Aorta (tissue), 5 donors: Measurements from ENCODE around the gene CENPT. TPM values are rescaled to one million over a fixed set of nuclear protein-coding genes. Genes with fewer than 3 reads are reported as not detected.

ENCODE experiments used
- ATAC-seq: fragments of 200-7000 bp; cut with Tn5 transposase; one replicate; pipeline ENCODE4 v1.9.1; 2022; ENCODE audit warnings: moderate library complexity; ENCODE audit not compliant: low FRiP score
- DNase-seq, 2 donors: peaks; one replicate each; pipeline ENCODE4 v3.0.0-alpha.2; 2020
- H3K27ac ChIP-seq, 2 donors: one replicate each; pipeline ENCODE4 v1.5.1; 2013; ENCODE audit warnings: low read length in 2 of 2, mild to moderate bottlenecking in 2 of 2, moderate library complexity in 2 of 2, control low read depth in 1 of 2, inconsistent platforms in 1 of 2, low read depth in 1 of 2
- H3K27me3 ChIP-seq, 2 donors: one replicate each; pipeline ENCODE4 v1.6.1; 2013; ENCODE audit warnings: control low read depth in 1 of 2, low read length in 1 of 2, mild to moderate bottlenecking in 1 of 2, moderate library complexity in 1 of 2; ENCODE audit not compliant: insufficient read depth in 2 of 2, control insufficient read depth in 1 of 2
- H3K36me3 ChIP-seq, 2 donors: one replicate each; pipeline ENCODE4 v1.6.1; 2013; ENCODE audit warnings: control low read depth in 1 of 2, low read length in 1 of 2, mild to moderate bottlenecking in 1 of 2; ENCODE audit not compliant: insufficient read depth in 2 of 2, control insufficient read depth in 1 of 2
- H3K4me1 ChIP-seq, 2 donors: one replicate each; pipeline ENCODE4 v1.6.1; 2013; ENCODE audit warnings: low read length in 2 of 2, control low read depth in 1 of 2, mild to moderate bottlenecking in 1 of 2, moderate library complexity in 1 of 2; ENCODE audit not compliant: insufficient read depth in 2 of 2, control insufficient read depth in 1 of 2
- H3K4me3 ChIP-seq, 2 donors: one replicate each; pipeline ENCODE4 v1.5.1; 2013; ENCODE audit warnings: low read length in 2 of 2, control low read depth in 1 of 2, mild to moderate bottlenecking in 1 of 2
- H3K9me3 ChIP-seq: one replicate; pipeline ENCODE4 v1.6.1; 2013; ENCODE audit warnings: mild to moderate bottlenecking, low read length; ENCODE audit not compliant: control insufficient read depth
- WGBS, 2 donors: extraction: QIAGEN DNeasy Blood & Tissue Kit; methylation state at CpG; one replicate each; pipeline ENCODE4 v1.1.7; 2013; 5-methylcytosine and 5-hydroxymethylcytosine counted together
- intact Hi-C, 2 donors: fragments of 100-400 bp; cut with DNase I; formaldehyde crosslinking; loops; one replicate each; pipeline versions ENCODE4 v1.14.2 to v1.15.0; 2022
- polyA plus RNA-seq, 2 donors: library from polyadenylated mRNA; stranded (reverse); fragments of 200-250 nt; gene quantifications; one replicate each; pipeline ENCODE4 v1.2.3, GENCODE V29; 2013
- total RNA-seq, 2 donors: library from RNA; stranded (reverse); fragmentation: NEBNext Ultra II Directional; extraction: Animal tissue kit (Norgen Biotek cat#: 25700); gene quantifications; one replicate each; pipeline ENCODE4 v1.2.1, GENCODE V29; 2021
- donor health status: healthy with polysubstance abuse.
- donor health status: Bipolar disorder and iron deficiency.
- donor health status: DM: no; HTN: no; CAD: no.
- donor health status: DM: no; HTN: no; CAD: no.
- donor health status: DM: yes; HTN: yes; CAD: no.

The CENPT gene
- total and polyA plus RNA-seq, 4 donors, result 28.3 to 168 (median 48.9) TPM

- WGBS, 2 donors, result 87 to 88% methylated on average over 6 of the region's 6 CpGs
- DNase-seq, result no peak
- intact Hi-C loops, result no loop called here
- H3K4me3 ChIP-seq, result no peak overlapping the region
- ATAC-seq, result no peak
- no peaks in the 10 kb centered on the region for H3K9me3 ChIP-seq
- peak overlapping the region; percentile 79 to 94 for H3K27ac ChIP-seq
- H3K27me3 ChIP-seq, result no peaks in the 10 kb centered on the region
- peaks cover 4 to 7% of the 10 kb centered on the region in 2 donors for H3K4me1 ChIP-seq
- peaks cover 0 to 2% of the 10 kb centered on the region in 2 donors for H3K36me3 ChIP-seq
Observed at GRCh38 chr16:67861877-67862276, 14.4 kb upstream of the CENPT start.

GRCh38 chr16:67860589-67861398 is 13.3 kb upstream of the CENPT start:
- H3K4me1 ChIP-seq, result peaks cover 4 to 7% of the 10 kb centered on the region in 2 donors
- 78 to 83% methylated on average over 8 of the region's 8 CpGs for WGBS, 2 donors

DNA sequence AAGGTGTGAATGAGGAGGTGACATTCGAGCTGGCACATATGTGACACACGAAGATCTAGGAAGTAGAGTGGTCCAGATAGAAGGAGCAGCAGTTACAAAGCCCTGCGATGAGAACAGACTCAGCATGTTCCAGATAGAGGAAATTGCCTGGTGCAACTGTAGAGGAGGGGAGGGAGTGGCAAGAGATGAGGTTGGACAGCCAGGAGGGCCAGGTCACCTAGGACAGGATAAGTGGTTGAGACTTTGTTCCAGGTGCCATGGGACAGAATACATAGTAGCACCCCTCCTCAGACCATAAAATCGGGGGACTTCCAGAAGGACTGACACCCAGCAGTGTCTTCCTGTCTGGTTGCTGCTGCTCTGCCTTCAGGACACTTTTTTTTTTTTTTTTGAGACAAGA is 11.0 kb upstream of the CENPT start:
- no peak for ATAC-seq
- H3K36me3 ChIP-seq, result no peaks in the 10 kb centered on the region

More at GRCh38 chr16:67860589-67861398, 13.3 kb upstream of the CENPT start:
- Histone ChIP-seq H3K36me3 (peaks cover 0 to 2% of the 10 kb centered on the region in 2 donors), H3K9me3 (no peaks in the 10 kb centered on the region), H3K4me3 (no peak overlapping the region), H3K27ac (peak overlapping the region in 1 of 2 donors; percentile 38), H3K27me3 (no peaks in the 10 kb centered on the region)
- intact Hi-C loops, result no loop called here
- no peak for ATAC-seq
- no peak for DNase-seq

GRCh38 chr16:67857547-67858233 is 10.2 kb upstream of the CENPT start:
- WGBS, 2 donors, result 33 to 45% methylated on average over 3 of the region's 3 CpGs
- Histone ChIP-seq H3K4me1 (no peaks in the 10 kb centered on the region), H3K27me3 (no peaks in the 10 kb centered on the region), H3K36me3 (no peaks in the 10 kb centered on the region), H3K9me3 (no peaks in the 10 kb centered on the region), H3K27ac (peak overlapping the region in 1 of 2 donors; percentile 48), H3K4me3 (no peak overlapping the region)
- DNase-seq (peak; percentile 83 to 88), ATAC-seq (peak; percentile 84)
- intact Hi-C loops, result no loop called here

More for the DNA sequence above, 11.0 kb upstream of the CENPT start:
- Histone ChIP-seq H3K9me3 (no peaks in the 10 kb centered on the region), H3K4me3 (no peak overlapping the region), H3K27ac (peak overlapping the region in 1 of 2 donors; percentile 65), H3K27me3 (no peaks in the 10 kb centered on the region), H3K4me1 (peaks cover 0 to under 1% of the 10 kb centered on the region in 2 donors)
- 74 to 75% methylated on average over 4 of the region's 4 CpGs for WGBS, 2 donors
- intact Hi-C loops, result no loop called here
- no peak for DNase-seq

DNA sequence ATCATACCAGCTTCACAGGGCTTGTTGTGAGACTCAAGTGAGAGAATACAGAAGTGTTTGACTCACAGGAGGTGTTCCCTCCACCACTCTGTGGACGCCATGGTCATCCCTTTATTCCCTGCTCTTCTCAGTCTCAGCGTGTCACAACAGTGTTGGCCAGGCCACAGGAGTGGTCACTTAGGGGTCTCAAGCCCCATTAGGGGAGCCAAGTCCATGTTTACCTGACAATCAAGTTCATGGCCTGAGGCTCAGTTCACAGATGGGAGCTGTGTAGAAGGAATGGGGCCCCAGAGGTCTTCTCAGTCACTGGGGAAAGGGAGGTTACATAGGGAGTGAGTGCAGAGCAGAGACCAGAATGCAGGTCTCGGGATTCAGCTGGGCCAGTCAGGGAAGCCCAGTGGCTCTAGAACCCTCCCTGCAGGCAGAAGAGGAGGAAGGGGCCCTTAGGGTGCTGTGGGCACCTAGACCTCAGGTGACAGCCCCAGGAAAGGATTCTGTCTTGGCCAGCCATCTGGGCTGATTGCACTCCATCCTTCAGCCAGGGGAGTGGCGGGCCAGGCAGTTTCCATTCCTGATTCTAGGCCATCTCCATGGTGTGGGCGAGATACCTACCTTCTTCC is 9.5 kb upstream of the CENPT start:
- 91 to 92% methylated on average over 5 of the region's 5 CpGs for WGBS, 2 donors
- Histone ChIP-seq H3K4me3 (no peak overlapping the region), H3K27ac (peak overlapping the region in 1 of 2 donors; percentile 48), H3K36me3 (no peaks in the 10 kb centered on the region), H3K27me3 (no peaks in the 10 kb centered on the region), H3K9me3 (no peaks in the 10 kb centered on the region), H3K4me1 (no peaks in the 10 kb centered on the region)
- ATAC-seq (no peak), DNase-seq (no peak)
- intact Hi-C loops, result no loop called here

DNA sequence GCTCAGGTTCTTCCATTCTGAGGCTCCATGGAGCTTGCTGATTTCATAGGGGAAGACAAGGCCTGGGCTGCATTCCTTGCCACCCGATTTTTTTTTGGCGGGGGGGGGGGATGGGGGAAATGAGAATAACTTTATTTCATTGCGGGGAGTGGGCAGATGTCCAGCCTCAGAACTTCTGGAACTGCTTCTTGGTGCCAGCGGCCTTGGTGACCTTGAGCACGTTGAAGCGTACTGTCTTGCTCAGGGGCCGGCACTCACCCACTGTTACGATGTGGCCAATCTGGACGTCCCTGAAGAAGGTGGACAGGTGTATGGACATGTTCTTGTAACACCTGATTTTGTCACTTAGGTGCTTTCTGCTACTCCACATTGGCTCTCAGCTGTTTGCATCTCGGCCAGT is 8.3 kb upstream of the CENPT start:
- Histone ChIP-seq H3K4me3 (no peak overlapping the region), H3K4me1 (no peaks in the 10 kb centered on the region), H3K27ac (no peak overlapping the region), H3K9me3 (no peaks in the 10 kb centered on the region), H3K27me3 (no peaks in the 10 kb centered on the region), H3K36me3 (no peaks in the 10 kb centered on the region)
- DNase-seq (no peak), ATAC-seq (no peak)
- intact Hi-C loops, result no loop called here
- 70 to 74% methylated on average over 10 of the region's 10 CpGs for WGBS, 2 donors

DNA sequence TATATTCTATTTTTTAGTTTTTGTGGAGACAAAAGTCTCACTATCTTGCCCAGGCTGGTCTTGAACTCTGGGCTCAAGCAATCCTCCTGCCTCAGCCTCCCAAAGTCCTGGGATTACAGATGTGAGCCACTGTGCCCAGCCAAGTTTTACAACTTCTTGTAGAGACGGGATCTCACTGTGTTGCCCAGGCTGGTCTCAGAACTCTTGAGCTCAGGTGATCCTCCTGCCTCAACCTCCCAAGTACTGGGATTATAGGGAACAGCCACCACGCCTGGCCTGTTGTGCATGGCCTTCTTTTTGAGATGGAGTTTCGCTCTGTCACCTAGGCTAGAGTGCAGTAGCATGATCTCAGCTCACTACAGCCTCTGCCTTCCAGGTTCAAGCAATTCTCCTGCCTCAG is 6.2 kb upstream of the CENPT start:
- H3K4me1 ChIP-seq, result no peaks in the 10 kb centered on the region
- no peak overlapping the region for H3K27ac ChIP-seq
- intact Hi-C loops, result no loop called here
- WGBS, 2 donors, result 96 to 97% methylated on average over 3 of the region's 3 CpGs
- DNase-seq (no peak), ATAC-seq (no peak)
- no peaks in the 10 kb centered on the region for H3K36me3 ChIP-seq
- H3K9me3 ChIP-seq, result no peaks in the 10 kb centered on the region
- H3K27me3 ChIP-seq, result no peaks in the 10 kb centered on the region
- no peak overlapping the region for H3K4me3 ChIP-seq

DNA sequence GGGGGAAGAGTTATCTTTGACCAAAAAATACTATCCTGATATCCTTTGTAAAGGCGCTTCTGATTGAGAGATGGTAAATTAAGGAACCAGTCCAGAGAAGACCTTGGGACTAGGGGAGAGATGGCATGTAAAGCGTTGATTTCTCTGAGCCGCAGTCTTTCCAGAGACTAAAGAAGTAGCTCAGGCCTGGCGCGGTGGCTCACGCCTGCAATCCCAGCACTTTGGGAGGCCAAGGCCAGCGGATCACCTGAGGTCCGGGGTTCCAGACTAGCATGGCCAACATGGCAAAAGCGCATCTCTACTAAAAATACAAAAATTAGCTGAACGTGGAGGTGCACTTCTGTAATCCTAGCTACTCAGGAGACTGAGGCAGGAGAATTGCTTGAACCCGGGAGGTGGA is 625 bp upstream of the CENPT start:
- intact Hi-C loops, result no loop called here
- Histone ChIP-seq H3K4me1 (peaks cover 0 to 5% of the 10 kb centered on the region in 2 donors), H3K27me3 (no peaks in the 10 kb centered on the region), H3K36me3 (no peaks in the 10 kb centered on the region), H3K9me3 (no peaks in the 10 kb centered on the region), H3K27ac (no peak overlapping the region), H3K4me3 (peak overlapping the region in 1 of 2 donors; percentile 76)
- WGBS, 2 donors, result 81 to 86% methylated on average over 11 of the region's 11 CpGs
- DNase-seq, result no peak
- ATAC-seq, result no peak
